K562 (cell line): Measurements from ENCODE around the gene FAM174C. TPM values are rescaled to one million over a fixed set of nuclear protein-coding genes. Genes with fewer than 3 reads are reported as not detected.

Source experiments
- ATF1 ChIP-seq, 2 experiments: fragments of 450-650 bp in 1 of 2; IDR thresholded peaks; 2 replicates each; pipeline ENCODE4 v1.6.1; 2016; ENCODE audit warnings: missing compliant biosample characterization in 1 of 2, missing genetic modification characterization in 1 of 2
- CCNT2 ChIP-seq: IDR thresholded peaks from 2 replicates; pipeline ENCODE4 v1.6.1; 2011; ENCODE audit warnings: borderline replicate concordance, low read depth, mild to moderate bottlenecking, moderate library complexity, mixed read lengths, low read length; ENCODE audit not compliant: insufficient read length; ENCODE audit errors: extremely low read depth
- CHD4 ChIP-seq: fragments of 200-600 bp; sonication (generic); IDR thresholded peaks from 3 replicates; pipeline ENCODE4 v1.6.1; 2012; ENCODE audit warnings: low read depth, mild to moderate bottlenecking, mixed read lengths, low read length, inconsistent platforms; ENCODE audit not compliant: insufficient read depth, insufficient replicate concordance, poor library complexity, severe bottlenecking
- ELF1 ChIP-seq: fragments of 200-800 bp; sonication (Bioruptor generic); IDR thresholded peaks from 2 replicates; pipeline ENCODE4 v1.6.1; 2016; ENCODE audit warnings: missing genetic modification characterization, missing compliant biosample characterization
- ETV1 ChIP-seq: fragments of 450-650 bp; conservative IDR thresholded peaks from 2 replicates; pipeline ENCODE4 v1.6.1; 2016; ENCODE audit warnings: missing genetic modification characterization, control low read depth, low read depth, missing compliant biosample characterization
- HINFP ChIP-seq: fragments of 450-650 bp; conservative IDR thresholded peaks from 2 replicates; pipeline ENCODE4 v1.6.1; 2016; ENCODE audit warnings: missing genetic modification characterization, low read depth, mild to moderate bottlenecking, control low read depth, missing compliant biosample characterization
- HNRNPL ChIP-seq: fragments of 200-400 bp; formaldehyde crosslinking; IDR thresholded peaks from 2 replicates; pipeline ENCODE4 v1.6.1; 2017; ENCODE audit warnings: low read depth, mild to moderate bottlenecking, low read length
- ID3 ChIP-seq, 2 experiments: fragments of 250-450 bp in 1 of 2; fragments of 450-650 bp in 1 of 2; sonication (Bioruptor Pico) in 1 of 2; IDR thresholded peaks; 2 replicates each; pipeline versions ENCODE4 v1.6.1 to v1.8.0; 2016 to 2021; ENCODE audit warnings: mild to moderate bottlenecking in 2 of 2, moderate library complexity in 2 of 2, missing compliant biosample characterization in 1 of 2, missing genetic modification characterization in 1 of 2
- KHSRP ChIP-seq: fragments of 450-650 bp; IDR thresholded peaks from 2 replicates; pipeline ENCODE4 v1.6.1; 2017
- NFXL1 ChIP-seq: fragments of 450-650 bp; formaldehyde crosslinking; IDR thresholded peaks from 2 replicates; pipeline ENCODE4 v1.4.0; 2021; ENCODE audit warnings: mild to moderate bottlenecking
- POLR2H ChIP-seq: IDR thresholded peaks from 2 replicates; pipeline ENCODE4 v1.6.1; 2016; ENCODE audit warnings: missing genetic modification characterization, low read depth, mild to moderate bottlenecking, control low read depth, missing compliant biosample characterization, moderate library complexity
- UBTF ChIP-seq, 2 experiments: IDR thresholded peaks; 2 replicates each; pipeline ENCODE4 v1.6.1; 2012; ENCODE audit warnings: improper control_type of control experiment in 2 of 2, low read depth in 2 of 2, low read length in 2 of 2, borderline replicate concordance in 1 of 2
- ZBTB2 ChIP-seq: fragments of 450-650 bp; IDR thresholded peaks from 2 replicates; pipeline ENCODE4 v1.6.1; 2016; ENCODE audit warnings: antibody characterized with exemption
- polyA plus RNA-seq, 8 experiments: library from polyadenylated mRNA; depleted of rRNA in 4 of 8; stranded (reverse) in 5 of 8; unstranded in 3 of 8; fragments of >200 nt; fragmentation: Nextera tagmentation in 2 of 8; fragmentation: Illumina TruSeq in 1 of 8; extraction: Ambion mirVana in 2 of 8; extraction: Trizol in 1 of 8; gene quantifications; 2 replicates each; pipeline versions ENCODE4 v1.2.1 to v1.2.3, GENCODE V29; 2011 to 2014; ENCODE audit warnings: inconsistent platforms in 1 of 8, missing spikeins in 1 of 8
- total RNA-seq, 7 experiments: library from RNA; depleted of rRNA in 6 of 7; stranded (reverse); fragments of >200 nt in 6 of 7; fragmentation: Illumina TruSeq in 2 of 7; extraction: Trizol in 2 of 7; gene quantifications; 2 replicates each; pipeline versions ENCODE4 v1.2.1 to v1.2.3, GENCODE V29; 2011 to 2021; ENCODE audit warnings: low replicate concordance in 1 of 7
- TF ChIP-seq, protein P1 (sequence below): sonication (generic); formaldehyde crosslinking; IDR thresholded peaks from 2 replicates; pipeline ENCODE4 v1.4.0; 2020; ENCODE audit warnings: mild to moderate bottlenecking, missing genetic modification reagents
- TF ChIP-seq, protein P2 (sequence below): fragments of 200-800 bp; sonication (Bioruptor generic); IDR thresholded peaks from 2 replicates; pipeline ENCODE4 v1.6.1; 2017; ENCODE audit warnings: missing genetic modification characterization, missing compliant biosample characterization

FAM174C gene
- total and polyA plus RNA-seq, 9 of the 15 experiments (the other 6 are each of a cell fraction or from before 2014, with no cell fraction given), result 0.66 to 89.6 (median 20.3) TPM

DNA sequence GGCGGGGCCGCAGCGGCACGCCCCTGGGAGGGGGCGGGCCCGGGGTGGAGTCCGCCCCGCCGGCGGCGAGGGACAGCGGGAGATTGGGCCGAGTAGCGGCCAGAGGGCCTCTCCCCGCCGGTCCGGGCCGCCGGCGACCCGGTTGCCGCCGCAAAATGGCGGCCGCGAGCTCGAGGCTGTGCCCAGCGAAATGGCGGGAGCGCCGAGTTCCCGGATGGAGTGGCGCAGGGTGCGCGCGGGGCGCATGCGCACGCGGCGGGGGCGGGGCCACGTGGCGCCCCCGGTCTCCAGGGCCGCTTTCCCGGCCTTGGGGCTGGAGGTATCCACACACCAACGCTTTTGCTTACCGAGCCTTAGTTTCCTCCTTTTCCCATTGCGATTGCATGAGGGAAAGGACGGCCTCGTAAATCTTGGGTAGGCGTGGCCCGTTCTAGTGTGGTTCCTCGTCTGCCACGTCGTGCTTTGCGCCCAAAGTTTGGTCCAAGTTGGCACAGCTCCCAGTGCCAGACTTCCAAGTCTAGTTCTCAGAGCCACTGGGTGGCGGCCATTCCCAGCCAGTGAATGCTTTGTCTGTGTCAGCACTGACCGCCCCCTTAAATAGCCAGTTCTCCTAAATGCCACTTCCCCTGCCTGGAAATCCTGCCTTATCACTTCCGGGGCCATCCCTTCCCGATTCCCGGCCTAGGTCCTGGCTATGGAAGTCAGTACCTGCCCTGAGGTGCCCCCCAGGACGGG lies 5.7 kb upstream of the FAM174C start (continued):
- TF ChIP-seq CHD4, result no peak
- peak; percentile 83 for TF ChIP-seq CCNT2
- TF ChIP-seq HINFP (tag), result no peak
- peak; percentile 42; the same call in 1 of the 2 replicates for TF ChIP-seq ELF1
- TF ChIP-seq NFXL1, result 0 out of 2 replicates have a peak, but pooled peaks have one; percentile 24
- TF ChIP-seq HNRNPL, result peak; percentile 60
- 0 out of 2 replicates have a peak, but pooled peaks have one; percentile 28 for TF ChIP-seq ETV1
- peak; percentile 93 for TF ChIP-seq POLR2H
- TF ChIP-seq, protein P1, sequence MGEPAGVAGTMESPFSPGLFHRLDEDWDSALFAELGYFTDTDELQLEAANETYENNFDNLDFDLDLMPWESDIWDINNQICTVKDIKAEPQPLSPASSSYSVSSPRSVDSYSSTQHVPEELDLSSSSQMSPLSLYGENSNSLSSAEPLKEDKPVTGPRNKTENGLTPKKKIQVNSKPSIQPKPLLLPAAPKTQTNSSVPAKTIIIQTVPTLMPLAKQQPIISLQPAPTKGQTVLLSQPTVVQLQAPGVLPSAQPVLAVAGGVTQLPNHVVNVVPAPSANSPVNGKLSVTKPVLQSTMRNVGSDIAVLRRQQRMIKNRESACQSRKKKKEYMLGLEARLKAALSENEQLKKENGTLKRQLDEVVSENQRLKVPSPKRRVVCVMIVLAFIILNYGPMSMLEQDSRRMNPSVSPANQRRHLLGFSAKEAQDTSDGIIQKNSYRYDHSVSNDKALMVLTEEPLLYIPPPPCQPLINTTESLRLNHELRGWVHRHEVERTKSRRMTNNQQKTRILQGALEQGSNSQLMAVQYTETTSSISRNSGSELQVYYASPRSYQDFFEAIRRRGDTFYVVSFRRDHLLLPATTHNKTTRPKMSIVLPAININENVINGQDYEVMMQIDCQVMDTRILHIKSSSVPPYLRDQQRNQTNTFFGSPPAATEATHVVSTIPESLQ (CRISPR knock-in tag), result no peak
- TF ChIP-seq, protein P2, sequence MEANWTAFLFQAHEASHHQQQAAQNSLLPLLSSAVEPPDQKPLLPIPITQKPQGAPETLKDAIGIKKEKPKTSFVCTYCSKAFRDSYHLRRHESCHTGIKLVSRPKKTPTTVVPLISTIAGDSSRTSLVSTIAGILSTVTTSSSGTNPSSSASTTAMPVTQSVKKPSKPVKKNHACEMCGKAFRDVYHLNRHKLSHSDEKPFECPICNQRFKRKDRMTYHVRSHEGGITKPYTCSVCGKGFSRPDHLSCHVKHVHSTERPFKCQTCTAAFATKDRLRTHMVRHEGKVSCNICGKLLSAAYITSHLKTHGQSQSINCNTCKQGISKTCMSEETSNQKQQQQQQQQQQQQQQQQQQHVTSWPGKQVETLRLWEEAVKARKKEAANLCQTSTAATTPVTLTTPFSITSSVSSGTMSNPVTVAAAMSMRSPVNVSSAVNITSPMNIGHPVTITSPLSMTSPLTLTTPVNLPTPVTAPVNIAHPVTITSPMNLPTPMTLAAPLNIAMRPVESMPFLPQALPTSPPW (CRISPR knock-in tag), result peak; percentile 89
- TF ChIP-seq ZBTB2, result peak; percentile 69; the same call in 1 of the 2 replicates
- no peak for TF ChIP-seq ID3 (CRISPR knock-in tag; IDR thresholded peaks at IDR 0.05)
- peak; percentile 78 for TF ChIP-seq ID3 (tag; IDR thresholded peaks at IDR 0.05)
- no peak for TF ChIP-seq ATF1 (CRISPR knock-in tag; IDR thresholded peaks at IDR 0.05)
- TF ChIP-seq ATF1 (tag; IDR thresholded peaks at IDR 0.05), result peak; percentile 43
- TF ChIP-seq KHSRP, result no peak
- no peak for TF ChIP-seq UBTF (IDR thresholded peaks at IDR 0.05; ENCODE audit: borderline replicate concordance in 1 of 2, low read depth in 2 of 2, low read length in 2 of 2)
